ENCODE results near the gene ARMC7.

DNA sequence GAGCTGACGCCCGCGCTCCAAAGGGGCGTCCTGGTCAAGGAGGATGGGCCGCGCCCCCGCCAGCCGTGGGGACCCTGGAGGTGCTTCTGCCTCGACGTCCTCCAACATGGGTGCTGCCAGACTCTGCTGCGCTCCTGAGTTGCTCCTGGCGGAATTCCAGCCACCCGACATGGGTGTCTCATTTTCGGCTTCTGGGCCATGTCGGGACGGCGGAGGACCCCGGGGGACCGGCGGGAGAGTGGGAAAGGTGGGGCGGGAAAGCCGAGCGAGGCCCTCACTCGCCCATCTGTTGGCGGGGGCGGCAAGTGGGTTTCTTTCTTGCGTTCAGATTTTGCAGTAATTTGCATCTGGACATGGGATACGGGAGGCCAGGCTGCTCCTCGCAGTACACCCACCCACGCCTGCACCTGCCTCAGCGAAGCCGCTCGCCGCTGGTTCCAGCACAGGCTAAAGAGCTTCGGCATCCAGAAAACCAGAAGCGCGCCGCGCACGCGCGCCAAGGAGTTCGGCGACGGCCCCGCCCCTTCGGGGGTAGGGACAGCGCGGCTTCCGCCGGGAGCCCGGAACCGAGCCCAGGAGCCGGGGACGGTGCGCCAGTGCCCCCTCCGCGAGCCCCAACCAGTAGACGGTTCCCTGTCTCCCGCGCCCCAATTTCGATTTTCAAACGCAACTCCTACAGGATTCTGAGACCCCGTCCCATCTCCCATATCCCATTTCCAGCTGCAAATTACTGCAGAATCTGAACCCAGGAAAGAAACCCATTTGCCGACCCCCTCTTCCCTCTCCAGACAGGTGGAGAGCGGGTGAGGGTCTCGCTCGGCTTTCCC is at the start of gene ARMC7:
- TF ChIP-seq, protein P1, sequence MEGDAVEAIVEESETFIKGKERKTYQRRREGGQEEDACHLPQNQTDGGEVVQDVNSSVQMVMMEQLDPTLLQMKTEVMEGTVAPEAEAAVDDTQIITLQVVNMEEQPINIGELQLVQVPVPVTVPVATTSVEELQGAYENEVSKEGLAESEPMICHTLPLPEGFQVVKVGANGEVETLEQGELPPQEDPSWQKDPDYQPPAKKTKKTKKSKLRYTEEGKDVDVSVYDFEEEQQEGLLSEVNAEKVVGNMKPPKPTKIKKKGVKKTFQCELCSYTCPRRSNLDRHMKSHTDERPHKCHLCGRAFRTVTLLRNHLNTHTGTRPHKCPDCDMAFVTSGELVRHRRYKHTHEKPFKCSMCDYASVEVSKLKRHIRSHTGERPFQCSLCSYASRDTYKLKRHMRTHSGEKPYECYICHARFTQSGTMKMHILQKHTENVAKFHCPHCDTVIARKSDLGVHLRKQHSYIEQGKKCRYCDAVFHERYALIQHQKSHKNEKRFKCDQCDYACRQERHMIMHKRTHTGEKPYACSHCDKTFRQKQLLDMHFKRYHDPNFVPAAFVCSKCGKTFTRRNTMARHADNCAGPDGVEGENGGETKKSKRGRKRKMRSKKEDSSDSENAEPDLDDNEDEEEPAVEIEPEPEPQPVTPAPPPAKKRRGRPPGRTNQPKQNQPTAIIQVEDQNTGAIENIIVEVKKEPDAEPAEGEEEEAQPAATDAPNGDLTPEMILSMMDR (IDR thresholded peaks at IDR 0.05; ENCODE audit: low read depth, low read length, poor library complexity, severe bottlenecking), result no peak
- TF ChIP-seq EZH2phosphoT487 (IDR thresholded peaks at IDR 0.05; ENCODE audit: borderline replicate concordance, low read length), result no peak
